Activated CD4-positive, alpha-beta T cell treated with anti-CD3 and anti-CD28 coated beads, Interleukin-2, amount 50 U/mL, for 16 hours (primary cell): ENCODE data around the gene LTBP1.

ENCODE experiments used
- DNase-seq: peaks from one replicate; pipeline ENCODE4 v3.0.0-alpha.2; 2020

The LTBP1 gene

DNA sequence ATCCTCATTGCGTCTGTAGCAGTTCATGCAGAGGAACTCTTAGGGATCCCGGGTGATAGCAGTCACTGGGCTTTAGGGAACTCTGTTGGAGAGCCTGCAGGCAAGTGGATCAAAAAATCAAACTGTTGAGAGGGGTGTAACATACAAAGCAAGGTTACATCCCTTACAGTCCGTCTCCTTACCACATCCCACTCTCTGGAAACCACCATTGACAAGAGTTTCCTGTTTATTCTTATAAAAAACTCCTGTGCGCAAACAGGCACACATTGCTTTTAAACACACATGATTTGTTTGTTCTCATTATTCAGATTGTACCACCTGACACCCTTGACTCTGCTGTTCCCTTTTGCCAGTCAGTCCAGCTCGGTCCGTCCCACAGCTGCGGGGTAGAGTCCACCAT is 137.7 kb downstream of the LTBP1 start:
- no peak for DNase-seq

DNA sequence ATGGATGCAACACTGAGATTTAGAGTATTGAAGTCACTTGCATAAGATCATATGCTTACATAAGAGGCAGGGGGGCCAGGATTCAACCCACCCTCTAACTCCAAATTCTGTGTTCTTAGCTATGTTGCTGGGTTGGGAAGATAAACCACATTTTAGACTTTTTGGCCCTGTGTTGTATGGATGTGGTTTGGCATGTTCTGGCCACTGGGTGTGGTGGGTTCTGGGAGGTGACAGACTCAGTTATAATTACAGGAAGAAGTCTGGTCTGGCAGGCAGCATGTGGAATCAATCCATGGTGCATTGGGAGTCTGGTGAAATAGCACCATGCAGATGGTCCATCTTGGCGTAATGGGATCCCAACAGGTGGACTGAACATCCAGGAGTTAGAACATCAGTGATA is 138.9 kb downstream of the LTBP1 start:
- no peak for DNase-seq

DNA sequence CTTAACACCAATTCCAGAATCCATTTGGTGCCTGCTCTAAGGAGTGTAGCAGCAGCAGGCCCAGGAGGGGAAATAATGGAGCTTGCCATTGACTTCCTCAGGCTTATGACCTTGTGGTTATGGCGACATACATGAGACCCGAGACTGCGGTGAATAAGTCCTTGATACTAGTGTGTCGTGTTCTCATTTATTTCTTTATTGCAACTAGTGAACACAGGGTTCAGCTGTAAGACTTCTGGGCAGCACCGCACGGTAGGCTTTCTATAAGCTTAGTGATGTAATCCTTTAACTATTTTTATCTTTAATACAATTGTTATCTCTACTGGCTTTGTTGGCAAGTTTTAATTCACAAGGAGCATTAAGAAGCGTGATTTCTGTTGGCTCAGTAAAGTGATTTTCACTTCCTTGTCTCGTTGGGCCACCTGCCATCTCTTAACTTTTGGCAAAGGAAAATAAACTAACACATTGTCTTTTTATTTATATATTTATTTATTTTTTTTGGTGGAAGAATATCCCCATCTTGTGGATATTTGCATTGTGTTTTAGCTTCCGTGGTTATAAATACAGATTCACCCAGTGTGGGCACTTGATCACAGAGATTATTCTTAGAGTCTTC is 139.8 kb downstream of the LTBP1 start:
- DNase-seq: no peak

GRCh38 chr2:33090553-33091134 is 143.9 kb downstream of the LTBP1 start:
- no peak for DNase-seq

DNA sequence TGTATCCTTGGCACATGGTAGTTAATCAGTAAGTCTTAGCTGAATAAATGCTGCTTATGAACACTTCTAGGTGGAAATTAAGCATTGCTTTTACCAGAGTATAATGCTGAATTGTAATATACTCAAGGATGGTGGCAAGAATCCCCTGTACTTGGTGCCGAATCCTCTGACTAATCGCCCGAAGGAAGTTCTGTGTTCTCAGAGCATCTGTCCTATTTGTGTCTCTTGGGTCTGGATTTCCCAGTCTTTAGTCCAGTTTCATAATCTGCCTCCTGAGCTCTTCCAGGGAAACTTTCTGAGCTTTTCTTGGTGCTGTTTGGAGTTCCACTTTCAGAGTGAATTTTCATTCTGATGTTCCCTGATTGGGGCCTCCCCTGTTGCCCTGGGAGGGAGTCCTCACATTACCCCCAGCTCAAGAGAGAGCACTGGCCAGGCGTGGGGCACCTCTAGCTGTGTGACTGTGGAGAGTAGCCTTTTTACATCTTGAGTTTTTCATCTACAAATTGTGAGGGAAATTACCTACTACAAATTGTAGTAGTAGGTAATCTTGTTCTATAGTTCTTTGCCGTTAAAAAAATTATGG is 144.9 kb downstream of the LTBP1 start:
- DNase-seq: no peak

- DNase-seq: no peak
Measured at GRCh38 chr2:33093283-33093993, 146.7 kb downstream of the LTBP1 start.

- DNase-seq: no peak
Measured at GRCh38 chr2:33094303-33094702, 147.6 kb downstream of the LTBP1 start.

- no peak for DNase-seq
Measured at GRCh38 chr2:33099989-33100388, 153.2 kb downstream of the LTBP1 start.

DNA sequence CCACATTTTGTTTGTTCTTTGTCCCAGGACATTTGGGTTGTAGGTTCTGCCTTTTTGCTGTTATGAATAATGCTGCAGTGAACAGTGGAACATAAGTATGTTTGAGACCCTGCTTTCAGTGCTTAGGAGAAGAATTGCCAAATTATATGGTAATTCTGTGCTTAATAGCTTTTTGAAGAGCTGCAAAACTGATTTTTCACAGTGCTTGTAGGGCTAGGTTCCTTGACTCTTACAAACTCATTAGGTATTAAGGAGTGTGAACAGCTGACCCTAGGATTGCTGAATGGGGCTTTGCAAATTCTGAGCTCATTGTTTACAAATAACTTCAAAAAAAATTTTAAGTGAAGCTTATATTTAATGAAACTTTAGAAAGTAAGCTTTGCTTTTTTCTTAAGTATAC is 154.2 kb downstream of the LTBP1 start:
- DNase-seq: no peak

- DNase-seq: no peak
Measured at GRCh38 chr2:33104052-33104623, 157.4 kb downstream of the LTBP1 start.

- no peak for DNase-seq
Measured at GRCh38 chr2:33104726-33105125, 158.0 kb downstream of the LTBP1 start.

GRCh38 chr2:33106115-33106514 is 159.4 kb downstream of the LTBP1 start:
- no peak for DNase-seq

GRCh38 chr2:33107690-33108482 is 161.1 kb downstream of the LTBP1 start:
- no peak for DNase-seq

DNA sequence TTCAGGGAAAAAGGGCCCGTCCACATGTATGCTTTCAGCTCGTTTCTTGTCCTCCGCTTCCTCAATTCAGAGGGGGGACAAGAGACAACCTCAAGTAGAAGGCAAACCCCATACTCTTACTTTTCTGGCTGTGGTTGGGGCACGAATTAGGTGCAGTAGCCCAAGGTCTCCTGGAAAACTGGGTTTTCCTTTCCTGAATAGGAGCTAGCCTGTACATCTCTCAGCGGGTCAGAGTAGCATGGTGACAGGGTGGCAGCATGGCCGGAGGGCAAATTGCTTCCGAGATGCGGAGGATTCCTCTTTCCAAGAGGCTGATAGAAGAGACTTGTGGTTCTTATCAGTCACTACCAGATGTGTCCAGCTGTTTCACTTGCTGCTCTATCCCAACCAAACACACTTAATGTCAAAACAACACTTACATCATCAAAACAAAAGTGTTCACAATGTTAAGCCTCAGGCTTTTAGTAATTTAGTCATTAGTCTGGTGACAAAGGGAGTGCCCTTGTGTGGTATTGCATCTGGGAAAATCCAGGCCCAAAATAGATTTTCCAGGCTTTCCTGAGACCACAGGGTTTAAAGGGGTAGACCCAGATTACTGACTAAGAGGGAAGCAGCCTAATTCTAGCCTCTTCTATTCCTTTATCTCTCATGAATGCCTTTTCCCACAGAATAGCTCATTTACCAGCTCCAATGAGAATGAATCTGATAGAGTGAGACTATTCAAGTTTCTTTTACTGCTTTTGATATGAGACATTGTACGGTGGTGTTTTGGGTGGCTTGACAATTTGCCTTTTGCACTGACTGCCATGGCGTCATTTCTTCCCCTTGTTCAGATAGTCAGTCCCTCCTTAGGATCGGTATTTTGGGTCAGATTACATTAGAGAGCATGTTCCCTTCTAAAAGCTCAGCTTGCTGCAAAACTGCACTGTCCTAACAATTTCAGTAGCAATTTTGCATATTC is 162.0 kb downstream of the LTBP1 start:
- no peak for DNase-seq

GRCh38 chr2:33110461-33110860 is 163.7 kb downstream of the LTBP1 start:
- no peak for DNase-seq

- DNase-seq: no peak
Measured at GRCh38 chr2:33111002-33111446, 164.3 kb downstream of the LTBP1 start.

- no peak for DNase-seq
Measured at GRCh38 chr2:33115196-33115595, 168.4 kb downstream of the LTBP1 start.

GRCh38 chr2:33115728-33116127 is 169.0 kb downstream of the LTBP1 start:
- DNase-seq: no peak

DNA sequence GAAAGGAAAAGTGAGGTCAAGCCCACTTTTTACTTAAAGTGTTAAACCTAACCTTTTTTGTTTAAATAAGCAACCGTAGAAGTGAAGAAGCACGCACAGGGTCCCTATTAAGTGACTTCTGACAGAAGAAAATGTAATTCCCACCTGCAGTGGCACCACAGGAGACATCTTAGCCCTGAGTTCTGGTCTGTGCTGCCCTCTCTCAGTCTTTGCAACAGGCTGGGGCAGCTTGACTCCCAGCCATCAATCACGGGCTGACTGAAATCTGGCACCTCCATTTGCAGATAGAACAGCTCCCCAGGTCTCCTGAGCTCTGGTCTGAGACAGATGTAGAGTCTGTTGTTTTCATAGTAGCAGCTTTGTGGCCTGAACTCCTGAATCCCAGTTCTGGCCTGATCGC is 170.0 kb downstream of the LTBP1 start:
- DNase-seq: no peak

DNA sequence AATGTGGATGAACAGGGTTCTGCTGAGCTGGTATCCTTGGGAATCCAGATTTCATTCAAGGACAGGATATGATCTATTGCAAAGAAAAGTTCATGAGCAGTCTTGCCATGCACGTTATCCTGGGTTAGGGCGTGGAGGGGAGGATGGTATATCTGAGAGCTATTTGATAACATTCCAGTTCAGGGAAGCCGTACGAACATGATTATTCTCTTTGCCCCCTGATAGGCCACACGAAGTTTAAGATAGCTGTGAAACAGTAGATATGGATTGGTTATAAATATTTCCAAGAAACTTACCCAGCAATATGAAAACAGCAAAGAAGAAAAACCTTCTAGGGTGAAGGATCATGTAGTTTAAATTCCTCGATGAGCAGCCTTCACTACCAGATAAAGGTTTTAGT is 171.9 kb downstream of the LTBP1 start:
- DNase-seq: no peak

DNA sequence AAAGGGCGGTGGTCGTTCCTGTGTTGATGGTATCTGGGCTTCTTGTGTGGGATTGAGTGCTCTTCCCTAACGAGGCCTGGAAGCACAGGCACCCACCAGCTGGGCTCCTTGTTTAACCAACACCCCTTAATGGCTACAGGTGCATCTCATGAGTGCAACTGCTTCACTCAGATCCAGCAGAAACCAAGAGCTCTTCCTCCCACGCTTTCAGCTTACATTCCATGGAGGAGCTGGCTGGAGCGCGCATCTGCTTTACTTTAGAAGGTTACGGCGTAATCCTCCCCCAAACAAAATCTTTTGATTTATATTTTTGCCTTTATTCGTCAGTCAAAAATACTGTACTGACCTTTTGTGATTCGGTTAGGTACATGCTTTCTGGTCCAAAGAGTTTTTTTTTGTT is 174.7 kb downstream of the LTBP1 start:
- no peak for DNase-seq

DNA sequence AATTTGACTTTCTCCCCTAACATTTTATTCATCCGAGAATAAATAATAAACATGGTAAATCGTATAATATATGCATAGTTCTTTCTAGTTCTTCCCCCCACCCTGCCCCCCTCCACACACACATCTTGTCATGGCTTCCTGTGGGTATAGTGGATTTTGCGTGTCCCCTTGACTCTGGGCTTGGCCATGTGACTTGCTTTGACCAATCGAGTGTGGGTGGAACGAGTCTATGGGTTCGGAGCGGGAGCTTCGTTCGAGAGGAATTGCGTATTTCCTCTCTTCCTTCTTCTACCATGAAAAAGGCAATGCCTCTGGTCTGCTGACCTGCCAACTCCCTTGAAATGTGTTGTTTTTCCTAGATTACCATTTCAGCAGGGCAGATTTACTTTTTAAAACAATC is 175.2 kb downstream of the LTBP1 start:
- no peak for DNase-seq
